Trophoblast cell (in vitro differentiated cells and primary cell): ENCODE measurements around the gene PCSK6.

ENCODE experiments used
- DNase-seq, 2 donors: peaks; one replicate each; pipeline ENCODE4 v3.0.0-alpha.2; 2016
- H2AFZ ChIP-seq: 2 replicates; pipeline ENCODE4 v1.6.1; 2013; ENCODE audit warnings: low read length, moderate library complexity, mild to moderate bottlenecking; ENCODE audit not compliant: insufficient read depth, poor library complexity
- H2AK5ac ChIP-seq: 2 replicates; pipeline ENCODE4 v1.6.1; 2013; ENCODE audit warnings: mild to moderate bottlenecking, low read length
- H2BK120ac ChIP-seq: 2 replicates; pipeline ENCODE4 v1.6.1; 2013; ENCODE audit warnings: low read length, mild to moderate bottlenecking, moderate library complexity; ENCODE audit not compliant: insufficient read depth, poor library complexity
- H2BK12ac ChIP-seq: 2 replicates; pipeline ENCODE4 v1.6.1; 2013; ENCODE audit warnings: mild to moderate bottlenecking, low read length, moderate library complexity
- H2BK5ac ChIP-seq: 2 replicates; pipeline ENCODE4 v1.6.1; 2013; ENCODE audit warnings: low read length, low read depth, moderate library complexity, mild to moderate bottlenecking; ENCODE audit not compliant: poor library complexity
- H3K14ac ChIP-seq: 2 replicates; pipeline ENCODE4 v1.6.1; 2013; ENCODE audit warnings: mild to moderate bottlenecking, low read length
- H3K18ac ChIP-seq: 2 replicates; pipeline ENCODE4 v1.6.1; 2013; ENCODE audit warnings: mild to moderate bottlenecking, low read length
- H3K23ac ChIP-seq: 2 replicates; pipeline ENCODE4 v1.6.1; 2013; ENCODE audit warnings: low read length
- H3K27ac ChIP-seq: 2 replicates; pipeline ENCODE4 v1.5.1; 2013; ENCODE audit warnings: low read depth, mild to moderate bottlenecking, inconsistent platforms, low read length, moderate library complexity
- H3K27me3 ChIP-seq: 2 replicates; pipeline ENCODE4 v1.6.1; 2013; ENCODE audit warnings: inconsistent platforms, mild to moderate bottlenecking, low read length, moderate library complexity; ENCODE audit not compliant: insufficient read depth
- H3K36me3 ChIP-seq, 2 experiments: 1 replicate in 1 of 2; 2 replicates in 1 of 2; pipeline ENCODE4 v1.6.1; 2013; ENCODE audit warnings: low read length in 2 of 2, mild to moderate bottlenecking in 2 of 2, moderate library complexity in 1 of 2; ENCODE audit not compliant: insufficient read depth in 2 of 2, control insufficient read depth in 1 of 2
- H3K4ac ChIP-seq: 2 replicates; pipeline ENCODE4 v1.6.1; 2013; ENCODE audit warnings: low read depth, mild to moderate bottlenecking, low read length, moderate library complexity
- H3K4me1 ChIP-seq, 2 experiments: 1 replicate in 1 of 2; 2 replicates in 1 of 2; pipeline ENCODE4 v1.6.1; 2013; ENCODE audit warnings: low read length in 2 of 2, mild to moderate bottlenecking in 2 of 2, moderate library complexity in 1 of 2; ENCODE audit not compliant: insufficient read depth in 2 of 2, control insufficient read depth in 1 of 2
- H3K4me2 ChIP-seq: 2 replicates; pipeline ENCODE4 v1.6.1; 2013; ENCODE audit warnings: inconsistent platforms, mild to moderate bottlenecking, low read length, moderate library complexity
- H3K4me3 ChIP-seq: 2 replicates; pipeline ENCODE4 v1.5.1; 2013; ENCODE audit warnings: mild to moderate bottlenecking, low read depth, low read length, inconsistent platforms
- H3K79me1 ChIP-seq: one replicate; pipeline ENCODE4 v1.6.1; 2013; ENCODE audit warnings: low read length
- H3K79me2 ChIP-seq: 2 replicates; pipeline ENCODE4 v1.6.1; 2013; ENCODE audit warnings: low read length, mild to moderate bottlenecking; ENCODE audit not compliant: control insufficient read depth, insufficient read depth, poor library complexity
- H3K9ac ChIP-seq: 2 replicates; pipeline ENCODE4 v1.6.1; 2013; ENCODE audit warnings: mild to moderate bottlenecking, low read length
- H3K9me3 ChIP-seq: 2 replicates; pipeline ENCODE4 v1.6.1; 2013; ENCODE audit warnings: low read depth, mild to moderate bottlenecking, control low read depth, inconsistent platforms, low read length; ENCODE audit not compliant: insufficient read depth
- H4K12ac ChIP-seq: 2 replicates; pipeline ENCODE4 v1.6.1; 2013; ENCODE audit warnings: low read depth, mild to moderate bottlenecking, low read length, moderate library complexity
- H4K8ac ChIP-seq: 2 replicates; pipeline ENCODE4 v1.6.1; 2013; ENCODE audit warnings: low read depth, mild to moderate bottlenecking, low read length, moderate library complexity
- H4K91ac ChIP-seq: one replicate; pipeline ENCODE4 v1.6.1; 2013; ENCODE audit warnings: low read depth, mild to moderate bottlenecking, low read length, moderate library complexity
- WGBS: extraction: QIAGEN DNeasy Blood & Tissue Kit; methylation state at CpG from one replicate; pipeline ENCODE4 v1.1.7; 2013; ENCODE audit warnings: missing lambda C conversion rate; ENCODE audit not compliant: insufficient read length, insufficient coverage; ENCODE audit errors: extremely low coverage; 5-methylcytosine and 5-hydroxymethylcytosine counted together

PCSK6 gene

GRCh38 chr15:101497484-101498034, 8.1 kb upstream of the PCSK6 start:
- no peak overlapping the region for H3K27ac ChIP-seq
- H3K79me1 ChIP-seq, result no peaks in the 10 kb centered on the region
- H4K8ac ChIP-seq, result no peak overlapping the region
- H3K36me3 ChIP-seq, result no peaks in the 10 kb centered on the region
- no peak overlapping the region for H3K4me2 ChIP-seq
- H3K18ac ChIP-seq, result no peak overlapping the region
- no peak overlapping the region for H2AFZ ChIP-seq
- H3K9me3 ChIP-seq, result peaks cover 2% of the 10 kb centered on the region
- H2BK5ac ChIP-seq, result no peak overlapping the region
- DNase-seq, result no peak
- H3K4ac ChIP-seq, result no peak overlapping the region
- H3K23ac ChIP-seq, result no peak overlapping the region
- no CpG with 5 or more reads among the region's 20 CpGs for WGBS
- no peak overlapping the region for H2AK5ac ChIP-seq
- H2BK120ac ChIP-seq, result no peak overlapping the region
- H4K12ac ChIP-seq, result no peak overlapping the region
- H3K9ac ChIP-seq, result no peak overlapping the region
- H3K4me1 ChIP-seq, result peaks cover 43 to 44% of the 10 kb centered on the region in 2 experiments
- no peaks in the 10 kb centered on the region for H3K27me3 ChIP-seq
- H3K14ac ChIP-seq, result no peak overlapping the region
- H2BK12ac ChIP-seq, result no peak overlapping the region
- no peak overlapping the region for H4K91ac ChIP-seq
- no peaks in the 10 kb centered on the region for H3K79me2 ChIP-seq
- H3K4me3 ChIP-seq, result no peak overlapping the region

GRCh38 chr15:101497017-101497416, 7.5 kb upstream of the PCSK6 start:
- Histone ChIP-seq H3K36me3 (no peaks in the 10 kb centered on the region), H3K79me1 (no peaks in the 10 kb centered on the region), H3K27me3 (no peaks in the 10 kb centered on the region), H3K79me2 (no peaks in the 10 kb centered on the region), H3K14ac (no peak overlapping the region), H2BK120ac (no peak overlapping the region), H3K9me3 (peaks cover 2% of the 10 kb centered on the region), H4K12ac (no peak overlapping the region), H3K4me1 (peaks cover 40 to 41% of the 10 kb centered on the region in 2 experiments), H3K18ac (no peak overlapping the region), H3K4me2 (no peak overlapping the region), H2AK5ac (no peak overlapping the region), H3K9ac (no peak overlapping the region), H2AFZ (no peak overlapping the region), H3K4ac (no peak overlapping the region), H4K8ac (no peak overlapping the region), H4K91ac (no peak overlapping the region), H2BK5ac (no peak overlapping the region), H3K23ac (no peak overlapping the region), H3K27ac (no peak overlapping the region), H2BK12ac (no peak overlapping the region), H3K4me3 (no peak overlapping the region)
- no CpG with 5 or more reads among the region's 13 CpGs for WGBS
- no peak for DNase-seq

DNA sequence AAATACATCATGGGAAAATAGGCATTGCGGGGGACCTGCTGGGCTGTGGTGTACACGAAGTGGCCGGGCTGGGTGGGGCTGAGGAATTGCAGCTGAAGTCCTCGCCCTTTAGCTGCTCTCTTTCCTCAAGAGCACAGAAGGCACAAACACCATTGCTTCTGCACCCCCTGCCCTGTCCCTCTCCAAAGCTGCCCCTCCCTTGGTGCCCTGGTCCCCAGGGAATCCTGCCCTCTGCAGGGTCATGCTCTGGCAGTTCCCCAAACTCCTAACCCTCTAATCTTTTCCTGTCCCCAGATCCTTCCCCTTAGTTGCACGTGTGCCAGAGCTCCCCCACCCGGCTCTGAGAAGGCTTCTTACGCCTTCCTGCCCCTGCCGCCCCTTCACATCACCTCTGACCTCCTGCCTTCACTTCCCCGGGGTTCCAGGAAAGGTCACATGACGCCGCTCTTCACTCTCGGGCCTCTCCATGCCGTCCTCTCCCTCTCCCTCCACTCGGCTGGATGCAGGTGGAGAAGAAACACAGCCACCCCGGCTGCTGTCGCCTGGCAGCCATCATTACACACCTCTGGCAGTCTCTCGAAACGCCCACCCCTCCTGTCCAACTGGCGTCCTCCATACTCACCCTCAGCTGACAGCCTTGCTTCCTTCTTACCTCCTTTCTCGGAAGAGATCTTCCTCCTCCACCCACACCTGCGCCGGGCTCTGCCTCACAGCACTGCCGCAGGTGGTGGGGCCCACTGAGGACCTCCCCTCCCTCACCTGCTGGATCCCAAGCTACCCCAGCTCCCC, 6.9 kb upstream of the PCSK6 start:
- Histone ChIP-seq H3K79me1 (no peaks in the 10 kb centered on the region), H2BK120ac (no peak overlapping the region), H3K4me3 (no peak overlapping the region), H3K4me2 (no peak overlapping the region), H3K9me3 (peaks cover 2% of the 10 kb centered on the region), H3K9ac (no peak overlapping the region), H2BK5ac (no peak overlapping the region), H2BK12ac (peak overlapping the region; percentile 21), H3K14ac (no peak overlapping the region), H4K12ac (no peak overlapping the region), H3K18ac (no peak overlapping the region), H2AFZ (no peak overlapping the region), H3K27ac (no peak overlapping the region), H4K8ac (no peak overlapping the region), H3K79me2 (no peaks in the 10 kb centered on the region), H3K36me3 (no peaks in the 10 kb centered on the region), H4K91ac (no peak overlapping the region), H3K23ac (no peak overlapping the region), H3K27me3 (no peaks in the 10 kb centered on the region), H3K4me1 (peaks cover 34 to 35% of the 10 kb centered on the region in 2 experiments), H3K4ac (no peak overlapping the region), H2AK5ac (peak overlapping the region; percentile 20)
- WGBS, result no CpG with 5 or more reads among the region's 23 CpGs
- no peak for DNase-seq

DNA sequence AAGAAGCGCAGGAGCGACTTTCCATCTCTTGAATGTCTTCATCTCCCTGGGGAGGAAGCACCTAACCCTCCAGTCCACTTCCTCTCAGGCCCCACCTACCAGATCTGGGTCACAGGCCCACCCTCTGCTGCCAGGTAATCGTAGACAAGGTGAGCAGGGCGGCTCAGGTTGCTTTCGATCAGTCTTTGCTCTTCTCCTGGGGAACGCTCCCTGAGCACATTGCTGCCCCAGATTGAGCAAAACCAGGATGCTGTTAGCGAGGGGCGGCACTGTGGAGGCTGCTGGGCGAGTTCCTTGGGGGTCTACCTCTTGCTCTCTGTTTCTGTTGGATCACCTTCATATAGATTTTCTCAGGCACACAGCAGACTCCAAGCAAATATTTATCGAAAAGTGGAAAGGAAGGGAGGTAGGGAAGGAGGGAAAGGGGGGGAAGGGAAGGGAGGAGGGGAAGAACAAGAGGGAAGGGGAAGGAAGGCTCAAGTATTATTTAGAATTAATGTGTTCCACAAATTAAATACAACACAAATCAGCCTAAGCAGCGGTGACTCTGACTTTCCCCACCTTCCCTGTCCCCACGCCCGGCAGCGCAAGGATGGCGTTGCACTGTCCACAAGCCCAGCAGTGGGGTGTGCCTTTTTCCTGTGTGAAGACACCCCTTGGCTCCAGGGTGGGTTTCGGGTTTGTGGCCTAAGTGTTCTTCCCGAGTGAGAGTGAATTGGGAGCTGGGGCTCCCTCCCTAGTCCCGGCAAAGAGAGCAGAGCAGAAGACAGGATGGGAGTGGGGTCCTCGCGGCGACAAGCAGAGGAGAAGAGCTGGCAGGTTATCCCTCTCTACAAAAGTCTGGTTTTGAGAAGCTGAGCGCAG, 6.1 kb upstream of the PCSK6 start:
- Histone ChIP-seq H3K9me3 (peaks cover 2% of the 10 kb centered on the region), H3K4me2 (no peak overlapping the region), H2BK5ac (no peak overlapping the region), H2BK12ac (no peak overlapping the region), H3K23ac (no peak overlapping the region), H2BK120ac (no peak overlapping the region), H3K27me3 (no peaks in the 10 kb centered on the region), H3K36me3 (no peaks in the 10 kb centered on the region), H4K8ac (no peak overlapping the region), H3K79me1 (no peaks in the 10 kb centered on the region), H3K4me3 (no peak overlapping the region), H2AK5ac (no peak overlapping the region), H3K9ac (no peak overlapping the region), H3K4ac (no peak overlapping the region), H3K27ac (no peak overlapping the region), H2AFZ (no peak overlapping the region), H3K18ac (no peak overlapping the region), H3K4me1 (peaks cover 27 to 28% of the 10 kb centered on the region in 2 experiments), H3K14ac (no peak overlapping the region), H4K91ac (no peak overlapping the region), H3K79me2 (no peaks in the 10 kb centered on the region), H4K12ac (no peak overlapping the region)
- no CpG with 5 or more reads among the region's 22 CpGs for WGBS
- no peak for DNase-seq
